Right ventricle myocardium inferior (tissue), 1 donor: ENCODE results near the gene CDC20. TPM values are rescaled to one million over a fixed set of nuclear protein-coding genes. Genes with fewer than 3 reads are reported as not detected.
"Not testable (repeated sequence)": the region's sequence is repeated elsewhere in the genome, so short reads cannot be mapped to it uniquely, and the experiment has no call there.

Experiments used
- ATAC-seq: fragments of 200-7000 bp; cut with Tn5 transposase; one replicate; pipeline ENCODE4 v1.9.1; 2020; ENCODE audit warnings: mild to moderate bottlenecking, moderate library complexity
- DNase-seq: peaks from one replicate; pipeline ENCODE4 v3.0.0; 2021; ENCODE audit errors: missing footprints
- intact Hi-C: fragments of 100-400 bp; cut with DNase I; formaldehyde crosslinking; loops from one replicate; pipeline ENCODE4 v1.11.0; 2022
- total RNA-seq: library from RNA; stranded (reverse); fragmentation: NEBNext Ultra II Directional; extraction: Animal tissue kit (Norgen Biotek cat#: 25700); gene quantifications from one replicate; pipeline ENCODE4 v1.2.1, GENCODE V29; 2021
- donor health status: DM: no; HTN: yes; CAD: no; lungs with severe emphysema.

Gene CDC20
- total RNA-seq, 1 donor from 2014 or later: 1.6 TPM

DNA sequence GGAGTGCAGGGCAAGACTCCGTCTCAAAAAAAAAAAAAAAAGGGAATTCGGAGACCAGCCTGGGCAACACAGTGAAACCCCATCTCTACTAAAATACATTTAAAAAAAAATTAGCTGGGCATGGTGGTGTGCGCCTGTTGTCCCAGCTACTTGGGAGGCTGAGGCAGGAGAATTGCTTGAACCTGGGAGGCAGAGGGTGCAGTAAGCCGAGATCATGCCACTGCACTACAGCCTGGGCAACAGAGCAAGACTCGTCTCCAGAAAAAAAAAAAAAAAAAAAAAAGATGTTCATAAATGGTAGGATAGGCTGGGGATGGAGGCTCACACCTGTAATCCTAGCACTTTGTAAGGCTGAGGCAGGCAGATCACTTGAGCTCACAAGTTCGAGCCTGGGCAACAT is 11.0 kb downstream of the CDC20 start:
- not testable (repeated sequence) for DNase-seq, ATAC-seq
- intact Hi-C loops: loop anchor here (2.0 to 5.0 kb wide), 2 partner anchors 19 to 67 kb away; partner anchors contain the start of genes MED8, SZT2 and TIE1

DNA sequence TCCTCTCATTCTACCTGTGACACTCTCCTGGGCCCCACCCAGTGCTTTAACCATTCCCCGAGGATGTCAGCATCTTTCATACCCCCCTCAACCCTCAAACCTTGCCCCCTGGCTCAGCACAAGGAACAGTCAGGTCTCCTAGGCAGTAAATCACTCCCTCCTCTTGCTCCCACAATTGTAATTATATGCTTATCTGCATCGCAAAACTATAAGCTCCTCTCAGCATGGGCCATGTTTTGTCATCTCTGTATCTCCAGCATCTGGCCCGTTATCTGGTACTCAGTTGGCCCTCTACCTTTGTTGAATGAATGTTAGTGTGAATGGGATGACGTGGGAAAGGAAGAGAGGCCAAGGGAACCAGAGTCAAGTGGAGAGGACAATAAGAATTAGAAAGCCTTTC is 11.8 kb downstream of the CDC20 start:
- no peak for ATAC-seq
- intact Hi-C loops: no loop called here
- no peak for DNase-seq

DNA sequence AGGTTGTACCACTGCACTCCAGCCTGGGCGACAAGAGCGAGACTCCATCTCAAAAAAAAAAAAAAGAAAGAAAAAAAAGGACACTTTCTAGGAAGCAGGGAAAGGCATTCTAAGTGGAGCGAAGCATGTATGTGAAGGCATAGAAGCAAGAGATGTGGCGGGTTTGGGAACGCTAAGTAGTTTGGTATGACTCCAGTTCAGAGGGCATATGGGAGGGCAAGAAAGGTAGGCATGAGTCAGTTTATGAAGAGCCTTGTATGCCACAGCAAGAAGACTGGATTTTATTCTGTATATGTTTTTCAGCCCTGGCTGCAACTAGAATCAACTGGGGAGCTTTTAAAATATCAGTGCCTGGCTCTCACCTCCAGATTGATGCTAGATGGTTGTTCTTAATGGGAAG is 13.4 kb downstream of the CDC20 start:
- DNase-seq: no peak
- intact Hi-C loops: no loop called here
- ATAC-seq: no peak

DNA sequence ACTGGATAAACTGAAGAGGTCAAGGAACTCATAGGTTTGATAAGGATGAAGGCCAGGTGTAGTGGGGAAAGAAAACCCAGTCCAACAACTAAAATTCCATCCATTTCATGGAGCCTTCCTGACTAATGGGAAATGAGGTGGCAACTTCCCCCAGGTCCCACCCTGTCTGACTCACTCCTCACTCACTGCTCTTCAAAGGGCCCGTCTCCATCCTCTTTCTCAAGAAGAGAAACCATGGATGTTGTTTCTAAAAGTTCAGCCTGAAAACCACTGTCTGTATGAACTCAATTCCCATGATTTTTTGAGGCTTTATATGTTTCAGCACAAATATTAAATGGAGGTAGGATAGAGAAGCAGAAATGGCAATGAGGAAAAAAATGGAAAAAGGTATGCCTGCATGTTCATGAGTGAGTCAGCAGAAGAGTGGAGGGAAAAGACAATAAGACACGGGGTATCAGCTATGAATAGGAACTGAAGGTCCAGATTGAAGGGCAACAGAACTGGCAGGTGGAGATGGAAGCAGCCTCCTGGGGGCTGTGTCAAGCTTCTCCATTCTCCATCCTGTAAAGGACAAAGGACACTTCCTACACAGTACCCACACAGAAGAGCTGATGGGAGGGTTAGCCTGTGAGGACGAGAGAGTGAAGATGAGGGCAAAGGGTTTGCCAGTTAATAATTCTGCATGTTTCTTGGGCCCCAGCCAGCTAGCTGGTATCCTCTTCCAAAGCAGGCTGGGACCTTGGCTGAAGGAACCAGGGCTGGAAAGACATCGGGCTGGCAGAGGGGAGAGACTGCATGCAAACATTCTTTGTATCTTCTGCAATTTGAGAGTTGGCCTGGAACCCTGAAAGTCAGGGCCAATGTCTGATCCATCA is 14.5 kb downstream of the CDC20 start:
- intact Hi-C loops: no loop called here
- peak; percentile 15 for ATAC-seq
- DNase-seq: no peak

DNA sequence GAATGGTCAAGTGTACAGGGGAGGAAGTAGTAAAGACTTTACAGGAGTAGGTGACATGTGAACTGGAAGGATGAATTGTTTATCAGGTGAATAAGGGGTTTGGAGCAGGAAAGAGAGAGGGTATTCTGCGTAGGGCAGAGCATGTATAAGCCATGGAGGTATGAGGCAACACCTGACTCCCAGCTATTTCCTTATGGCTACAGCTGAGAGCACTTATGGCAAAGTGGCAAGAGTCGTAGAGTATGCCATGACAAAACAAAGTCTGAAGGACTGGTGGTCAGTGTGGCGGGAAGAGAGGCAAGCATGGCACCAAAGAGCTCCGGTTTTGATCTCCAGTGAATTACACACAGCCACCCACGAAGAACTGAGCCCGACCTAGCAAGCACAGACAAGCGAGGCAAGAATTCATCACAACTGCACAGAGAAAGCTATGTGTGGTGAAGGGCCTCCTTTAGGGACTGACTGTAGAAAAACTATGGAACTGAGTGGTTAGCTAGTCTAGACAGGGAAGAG is 18.0 kb downstream of the CDC20 start:
- no peak for ATAC-seq
- intact Hi-C loops: no loop called here
- no peak for DNase-seq

DNA sequence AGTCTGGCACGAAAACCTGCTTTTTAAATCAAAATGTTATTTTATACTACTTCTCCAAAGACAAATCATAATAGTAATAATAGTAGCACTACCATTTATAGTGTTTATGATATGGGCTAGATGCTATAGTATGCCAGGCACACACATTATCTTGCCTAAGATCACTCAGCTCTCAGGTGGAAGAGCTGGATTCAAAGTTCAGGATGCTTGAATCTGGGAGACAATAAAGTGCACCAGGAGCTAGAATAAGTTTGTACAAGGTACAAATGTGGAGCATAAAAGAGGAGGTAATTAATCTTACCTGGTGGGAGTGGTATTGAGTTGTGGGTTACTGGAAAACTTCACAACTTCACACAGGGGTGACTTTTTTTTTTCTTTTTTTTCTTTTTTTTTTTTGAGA is 19.1 kb downstream of the CDC20 start:
- intact Hi-C loops: no loop called here
- ATAC-seq: no peak
- DNase-seq: no peak

DNA sequence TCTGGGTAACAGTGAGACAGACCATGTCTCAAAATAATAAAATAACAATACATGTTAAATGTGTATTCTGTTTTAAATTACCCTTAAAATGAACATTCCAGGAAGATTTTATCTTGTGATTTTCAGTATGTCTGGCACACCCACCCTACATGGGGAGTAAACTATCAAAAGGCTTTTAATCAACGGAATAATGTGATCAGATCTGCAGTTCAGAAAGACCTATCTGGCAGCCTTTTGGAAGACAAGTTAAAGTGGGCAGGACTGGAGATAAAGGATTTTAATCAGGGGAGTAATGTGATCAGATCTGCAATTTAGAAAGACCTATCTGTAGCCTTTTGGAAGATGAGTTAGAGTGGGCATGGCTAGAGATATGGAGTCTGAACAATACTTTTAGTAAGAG is 20.7 kb downstream of the CDC20 start:
- intact Hi-C loops: no loop called here
- no peak for ATAC-seq
- DNase-seq: no peak

DNA sequence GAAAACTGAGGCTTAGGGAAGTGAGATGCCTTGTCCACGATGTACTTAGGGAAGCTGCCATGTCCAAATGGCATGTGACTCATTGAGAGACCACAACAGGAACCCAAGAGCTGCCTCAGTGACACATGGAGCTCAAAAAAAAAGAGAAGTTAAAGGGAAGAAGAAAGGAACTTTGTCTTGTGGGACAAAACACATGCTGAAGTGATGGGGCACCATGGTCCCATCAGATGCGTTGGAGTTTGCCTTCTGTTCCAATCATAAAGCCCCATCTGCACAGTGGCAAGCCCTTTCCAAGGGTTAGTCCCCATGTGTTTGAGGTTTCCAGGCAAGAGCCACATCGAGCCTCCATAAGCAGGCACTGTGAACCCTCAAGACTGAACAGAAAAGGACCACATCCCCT is 22.8 kb downstream of the CDC20 start:
- no peak for DNase-seq
- ATAC-seq: peak; percentile 40
- intact Hi-C loops: loop anchor here (2.0 kb wide), 1 partner anchor 143 kb away; no protein-coding TSS in a partner anchor

DNA sequence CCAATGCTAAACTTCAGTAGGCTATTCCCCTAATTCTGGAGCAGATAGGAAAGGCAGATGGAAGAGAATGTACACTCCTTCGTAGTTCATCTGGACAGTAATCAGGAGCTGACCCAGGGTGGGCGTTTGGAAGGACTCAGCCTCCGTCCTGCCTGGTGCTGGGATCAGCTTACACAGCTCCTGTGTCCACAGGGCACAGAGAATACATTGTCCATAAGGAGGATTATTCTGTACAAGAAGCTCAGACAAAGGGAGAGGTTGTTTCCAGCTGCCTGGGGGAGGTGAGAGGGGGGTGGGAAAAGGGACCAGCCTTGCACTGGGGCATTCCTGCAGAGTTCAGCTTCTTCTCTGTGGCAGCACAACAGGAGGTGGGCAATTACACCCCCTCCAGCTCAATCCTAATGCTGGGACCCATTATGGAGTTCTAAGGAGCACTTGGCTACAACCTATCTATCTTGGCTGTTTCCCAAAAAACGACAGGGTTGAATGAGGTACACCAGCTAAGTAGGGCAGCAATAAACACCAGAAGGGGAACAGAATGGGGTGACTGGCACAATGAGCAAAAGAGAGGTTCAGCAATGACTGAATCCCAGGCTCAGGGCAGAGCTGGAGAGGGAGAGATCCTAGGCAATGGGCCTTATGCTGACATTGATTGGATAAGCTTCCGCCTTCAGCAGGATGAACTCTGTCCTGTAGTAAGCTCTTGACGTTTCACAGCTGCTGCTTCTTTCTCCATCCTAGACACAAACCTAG is 23.4 kb downstream of the CDC20 start:
- intact Hi-C loops: loop anchor here (2.0 kb wide), 1 partner anchor 143 kb away; no protein-coding TSS in a partner anchor
- DNase-seq (no peak), ATAC-seq (peak; percentile 52)

DNA sequence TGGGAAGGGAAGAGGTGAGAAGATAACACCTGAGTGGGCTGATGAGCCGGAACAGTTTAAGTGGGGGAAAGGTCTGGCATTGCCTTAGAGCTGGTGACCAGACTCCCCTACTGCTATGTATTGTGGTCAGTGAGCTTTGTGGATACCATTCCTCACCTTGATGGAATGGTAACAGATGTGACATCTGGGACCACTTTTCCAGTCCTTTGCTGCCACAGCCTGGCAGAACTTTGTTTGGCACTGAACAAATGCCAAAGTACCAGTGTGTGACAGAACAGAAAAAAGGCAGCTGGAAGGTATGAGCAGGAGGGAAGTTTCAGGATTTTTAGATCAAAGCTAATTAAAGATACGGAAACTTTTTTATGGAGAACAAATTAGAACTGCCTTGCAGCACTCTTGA is 24.7 kb downstream of the CDC20 start:
- intact Hi-C loops: loop anchor here (2.0 kb wide), 1 partner anchor 145 kb away; no protein-coding TSS in a partner anchor
- peak; percentile 35 for ATAC-seq

DNA sequence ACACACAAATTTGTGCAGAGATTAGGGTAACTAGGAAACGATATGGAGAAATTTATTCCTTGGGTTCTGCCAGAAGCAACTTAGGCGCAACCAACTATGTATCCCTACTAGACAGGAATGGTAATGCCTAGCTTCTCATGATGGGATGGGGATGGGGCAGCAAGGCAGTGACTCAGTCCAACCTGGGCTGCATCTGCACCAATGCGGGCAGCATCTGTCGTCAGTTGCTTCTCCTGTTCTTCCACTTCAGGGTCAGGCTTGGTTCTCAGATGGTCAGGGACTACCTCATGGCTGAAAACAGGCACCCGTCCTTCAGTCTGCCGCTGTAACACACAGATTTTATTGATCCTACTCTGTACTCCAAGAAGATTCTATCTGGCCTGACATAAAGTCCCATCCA is 27.9 kb downstream of the CDC20 start:
- DNase-seq (no peak), ATAC-seq (no peak)
- intact Hi-C loops: no loop called here

More for the DNA sequence above, 24.7 kb downstream of the CDC20 start:
- no peak for DNase-seq

DNA sequence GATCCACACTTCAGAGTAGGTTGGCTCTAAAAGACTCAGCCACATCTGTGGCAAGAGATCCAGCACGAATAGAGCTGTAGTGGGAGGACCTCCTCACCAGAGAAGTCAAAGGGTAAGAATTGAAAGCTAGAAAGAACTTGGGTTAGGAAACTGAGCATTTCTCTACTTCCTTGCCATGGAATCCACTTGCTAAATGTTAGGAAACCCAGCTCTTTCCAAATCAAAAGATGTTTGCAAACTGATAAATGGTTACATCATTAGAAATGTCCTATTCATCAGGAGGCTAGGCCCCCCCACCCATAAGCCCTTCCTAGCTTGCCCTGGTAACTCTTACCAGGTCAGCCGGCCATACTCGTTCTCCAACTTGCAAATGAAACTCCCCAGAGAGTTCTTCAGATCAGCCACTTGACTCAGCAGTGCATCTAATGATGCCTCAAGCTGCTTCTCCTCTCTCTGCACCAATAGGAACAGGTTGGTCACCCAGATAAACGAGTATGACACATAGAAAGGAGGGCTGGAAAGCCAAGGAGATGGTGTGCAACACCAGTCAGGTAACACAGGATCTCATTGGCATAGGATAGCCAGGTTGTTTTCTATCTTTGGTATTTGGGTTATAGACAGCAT is 29.3 kb downstream of the CDC20 start:
- intact Hi-C loops: loop anchor here (2.0 kb wide), 1 partner anchor 19 kb away; the partner anchor contains the start of gene ELOVL1
- DNase-seq: no peak
- ATAC-seq: no peak

DNA sequence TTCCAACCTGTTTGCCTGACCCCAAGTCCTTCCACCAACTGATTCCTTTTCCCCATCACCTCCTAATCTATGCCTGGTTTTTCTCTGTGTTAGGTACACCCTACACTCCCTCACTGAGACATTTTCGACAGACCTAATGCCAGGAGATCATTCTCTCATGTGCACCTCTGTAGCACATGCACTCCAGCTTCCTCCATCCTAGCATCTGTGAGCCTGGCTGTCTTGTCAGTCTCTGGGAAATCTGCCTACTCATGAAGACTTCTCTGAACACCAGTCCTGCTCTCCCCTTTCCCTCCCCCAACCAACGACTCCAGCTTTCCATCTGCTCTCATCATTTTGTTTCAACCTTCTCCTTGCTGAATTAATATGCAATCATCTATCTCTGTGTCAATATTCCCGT is 29.8 kb downstream of the CDC20 start:
- DNase-seq (no peak), ATAC-seq (no peak)
- intact Hi-C loops: loop anchor here (2.0 kb wide), 1 partner anchor 20 kb away; the partner anchor contains the start of gene ELOVL1

DNA sequence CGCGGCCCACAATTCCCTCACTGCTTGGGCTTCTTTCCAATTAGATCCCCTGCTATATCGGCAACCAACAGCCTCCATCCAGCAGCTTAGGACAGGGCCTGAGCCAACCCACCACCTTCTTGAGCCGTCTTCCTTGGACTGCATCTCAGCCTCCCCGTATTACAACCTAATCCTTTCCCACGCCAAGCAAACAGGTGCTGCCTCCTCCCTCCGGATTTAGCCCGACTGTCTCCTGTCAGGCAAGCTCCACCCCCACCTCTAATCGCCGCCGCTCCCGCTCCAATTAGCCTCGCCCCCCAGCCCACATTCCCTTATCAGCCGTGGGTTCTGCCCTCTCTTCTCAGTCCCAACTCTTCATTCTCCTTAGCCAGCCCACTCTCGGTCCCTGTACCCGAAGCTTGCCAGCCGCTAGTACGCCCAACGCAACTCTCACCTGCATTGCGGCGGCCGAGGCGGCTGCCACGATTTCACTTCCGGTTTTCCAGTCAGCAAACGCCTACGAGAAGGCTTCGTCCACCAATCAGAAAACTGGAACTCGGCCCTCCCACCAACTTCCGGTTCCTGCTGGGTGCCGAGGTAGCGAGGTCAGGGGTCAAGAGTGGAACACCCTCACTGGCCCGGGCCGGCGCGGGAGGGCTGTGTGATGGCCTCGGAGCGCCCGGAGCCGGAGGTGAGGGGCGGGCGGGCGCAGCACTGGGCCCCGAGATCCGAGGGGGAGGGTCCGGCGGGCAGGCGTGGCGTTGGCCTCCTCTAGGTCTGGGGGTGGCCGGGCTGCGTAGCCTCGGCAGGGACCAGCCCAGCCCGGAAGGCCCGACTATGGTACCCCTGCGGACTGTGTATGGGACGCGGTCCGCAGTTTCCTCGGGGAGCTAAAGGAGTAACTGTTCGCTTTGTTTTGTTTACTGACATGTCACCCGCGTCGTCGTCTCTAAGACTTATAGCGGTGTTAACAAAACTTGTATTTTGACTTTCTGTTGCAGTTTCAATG is 30.8 kb downstream of the CDC20 start, which contains the start of the genes MED8 and SZT2:
Gene MED8, minus strand, starts transcription at position 475 of the 988 bp plus-strand sequence. Its CDS starts 36 bp downstream, at position 439.
Gene SZT2, plus strand, starts transcription at position 574 of the 988 bp plus-strand sequence. Its CDS starts 70 bp downstream, at position 644.
- ATAC-seq (peak; percentile 98), DNase-seq (peak; percentile 95)
- intact Hi-C loops: loop anchor here (2.0 kb wide), 1 partner anchor 21 kb away; the partner anchor contains the start of gene ELOVL1

DNA sequence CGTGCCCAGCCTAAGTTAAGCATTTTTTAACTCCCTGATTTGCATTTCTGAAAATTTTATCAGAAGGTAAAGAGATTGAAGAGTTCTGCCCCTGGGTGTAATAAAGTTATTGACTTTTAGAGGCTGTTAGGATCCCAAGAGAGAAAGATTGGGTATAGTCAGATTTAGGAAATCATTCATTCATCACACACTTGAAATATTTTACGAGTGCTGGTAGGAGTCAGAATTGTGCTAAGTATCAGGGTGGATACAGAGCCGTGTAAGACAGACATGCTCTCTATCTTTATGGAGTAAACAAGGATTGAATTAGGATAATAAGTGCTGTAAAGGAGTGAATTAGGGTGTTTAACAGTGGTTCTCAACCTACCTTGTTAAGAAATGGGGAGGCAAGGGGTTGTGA is 33.9 kb downstream of the CDC20 start:
- DNase-seq: no peak
- no peak for ATAC-seq
- intact Hi-C loops: no loop called here

DNA sequence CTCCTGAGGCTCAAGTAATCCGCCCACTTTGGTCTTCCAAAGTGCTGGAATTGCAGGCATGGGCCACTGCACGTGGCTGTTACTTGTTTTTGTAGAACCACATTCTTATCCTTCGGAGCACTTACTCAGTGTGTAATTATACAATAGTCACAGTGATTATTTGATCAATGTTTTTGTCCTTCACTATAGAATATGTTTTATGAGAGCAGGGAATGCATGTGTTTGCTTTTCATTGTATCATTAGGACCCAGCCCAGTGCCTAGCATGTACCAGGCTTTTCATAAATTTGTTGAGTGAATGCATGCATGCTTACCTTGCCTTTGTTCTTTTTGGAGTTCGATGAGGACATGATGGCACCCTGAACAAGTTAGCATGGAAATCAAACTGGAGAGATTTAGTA is 36.7 kb downstream of the CDC20 start:
- intact Hi-C loops: no loop called here
- no peak for ATAC-seq
- no peak for DNase-seq

DNA sequence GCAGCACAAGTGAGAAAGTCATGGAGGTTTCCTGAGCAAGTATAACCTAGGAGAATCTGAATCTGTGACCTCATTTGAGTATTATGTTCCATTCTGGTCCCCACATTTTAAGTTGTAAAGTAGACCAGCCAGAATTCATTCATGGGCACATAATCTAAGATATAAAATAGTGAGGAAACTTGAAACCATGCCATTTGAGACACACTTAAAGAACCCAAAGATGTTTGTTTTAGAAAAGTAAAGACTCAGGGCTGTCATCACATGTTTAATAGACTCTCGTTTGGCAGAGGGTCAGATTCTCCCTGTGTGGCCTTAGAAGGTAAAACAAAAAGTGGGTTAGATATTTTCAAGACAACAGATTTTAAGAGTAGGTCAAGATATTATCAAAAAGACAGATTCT is 37.3 kb downstream of the CDC20 start:
- no peak for DNase-seq
- no peak for ATAC-seq
- intact Hi-C loops: no loop called here

DNA sequence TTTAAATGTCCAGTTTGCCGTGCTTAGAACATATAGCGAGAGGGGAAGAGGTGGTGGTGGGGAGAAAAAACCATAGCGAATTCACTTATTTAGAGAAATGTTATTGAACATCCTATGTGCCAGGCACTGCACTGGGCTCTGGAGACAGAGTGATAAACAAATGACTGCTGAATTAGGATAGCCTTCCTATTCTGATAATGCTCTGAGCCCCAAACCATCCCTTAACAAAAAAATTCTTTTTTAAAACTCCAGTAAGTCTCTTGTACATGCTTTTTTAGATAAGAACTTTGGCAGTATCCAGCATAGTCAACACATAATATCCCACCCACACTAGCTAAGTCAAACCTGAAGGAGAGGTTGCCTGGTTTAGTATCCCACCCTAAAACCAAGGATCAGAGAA is 39.4 kb downstream of the CDC20 start:
- ATAC-seq (no peak), DNase-seq (no peak)
- intact Hi-C loops: no loop called here
